Measurements from ENCODE around the gene MYLK4.

MYLK4 gene

DNA sequence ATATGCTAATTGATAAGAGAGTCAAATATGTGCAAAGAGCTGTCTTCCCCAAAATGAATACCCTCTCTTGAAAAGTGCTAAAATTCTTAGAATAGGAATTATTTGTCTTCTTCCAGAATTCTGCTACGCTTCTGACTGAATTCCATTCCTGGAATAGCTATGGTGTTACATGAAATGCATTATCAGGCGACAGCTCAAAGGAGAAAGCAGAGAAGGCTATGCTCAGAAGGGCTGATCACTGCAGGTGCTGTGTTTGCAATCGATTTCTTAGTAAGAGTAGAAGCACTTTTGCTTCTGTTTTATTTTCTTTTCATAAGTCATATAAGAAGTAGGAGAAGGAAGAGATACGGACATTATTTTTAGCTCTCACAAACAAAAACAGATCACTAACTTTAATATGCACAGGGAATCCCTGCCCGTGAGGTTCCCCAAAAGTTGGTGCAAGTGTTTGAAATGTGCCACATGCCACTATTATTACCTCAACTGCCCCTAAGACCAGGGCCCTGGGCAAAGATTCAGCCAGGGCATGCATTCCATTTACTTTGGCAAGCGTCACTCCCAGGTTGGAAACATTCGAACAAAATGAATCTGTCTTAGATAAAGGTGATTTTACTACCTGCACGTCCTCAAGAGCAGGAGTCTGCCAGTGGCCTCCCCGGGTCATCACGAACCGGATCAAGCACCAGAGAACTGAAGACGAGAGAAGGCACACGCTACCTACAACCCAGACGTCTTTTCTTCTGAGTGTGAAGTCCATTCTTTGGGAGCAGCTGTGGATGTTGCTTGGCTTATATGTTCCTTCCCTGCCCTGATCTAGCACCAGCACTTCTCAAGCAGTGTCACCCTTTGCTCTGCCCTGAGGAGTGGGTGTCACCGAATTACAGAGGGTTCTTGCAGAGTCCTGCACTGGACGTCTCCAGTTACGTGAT, 7.2 kb downstream of the MYLK4 start:
- no peak for TF ChIP-seq CTCF (IDR thresholded peaks at IDR 0.05; ENCODE audit: insufficient read depth, low read depth, low read length, missing control alignments)
- DNase-seq (ENCODE audit: low read depth): no peak
- no peak overlapping the region for H3K4me3 ChIP-seq (ENCODE audit: low read depth, low read length)

- DNase-seq (ENCODE audit: low read depth): no peak
- no peak for TF ChIP-seq CTCF (IDR thresholded peaks at IDR 0.05; ENCODE audit: insufficient read depth, low read depth, low read length, missing control alignments)
- H3K4me3 ChIP-seq (ENCODE audit: low read depth, low read length): no peak overlapping the region
Measured at GRCh38 chr6:2741756-2742155, 9.0 kb downstream of the MYLK4 start.

DNA sequence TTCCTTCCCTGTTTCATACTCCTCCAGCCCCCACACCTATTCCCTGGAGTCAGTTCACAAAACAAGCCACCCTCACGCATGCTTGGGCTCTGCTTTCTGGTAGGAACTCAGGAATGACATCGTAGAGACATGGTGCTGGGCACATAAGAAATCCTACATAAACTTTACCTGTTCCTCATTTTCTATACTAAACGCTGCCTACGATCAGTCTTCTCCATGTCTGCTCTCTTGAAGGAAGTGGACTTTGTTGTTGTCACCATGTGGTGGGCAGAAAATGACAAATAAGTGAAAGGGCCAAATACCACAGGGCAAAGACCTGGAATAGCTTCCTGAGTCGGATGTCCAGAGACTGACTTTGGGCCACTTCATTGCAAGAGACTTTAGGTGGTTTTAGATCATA, 10.1 kb downstream of the MYLK4 start:
- DNase-seq (ENCODE audit: low read depth): no peak
- TF ChIP-seq CTCF (IDR thresholded peaks at IDR 0.05; ENCODE audit: insufficient read depth, low read depth, low read length, missing control alignments): no peak
- H3K4me3 ChIP-seq (ENCODE audit: low read depth, low read length): no peak overlapping the region

DNA sequence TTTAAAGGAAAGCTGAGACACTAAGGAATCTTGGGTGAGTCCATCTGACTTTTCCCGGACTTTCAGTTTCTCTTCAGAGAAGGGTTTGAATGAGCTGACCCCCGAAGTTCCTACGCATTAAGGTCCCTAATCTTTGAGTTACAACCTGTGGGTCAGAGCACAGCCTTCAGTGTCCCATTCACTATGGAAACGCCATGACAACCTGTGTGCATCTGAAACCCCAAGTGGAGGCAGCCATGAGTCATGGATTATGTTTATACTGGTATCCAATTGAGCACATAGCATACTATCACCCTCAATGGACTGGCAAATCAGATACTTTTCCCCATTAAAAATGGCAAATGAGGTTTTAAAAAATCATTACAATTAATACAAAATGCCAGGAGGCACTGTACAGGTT, 11.4 kb downstream of the MYLK4 start:
- no peak for TF ChIP-seq CTCF (IDR thresholded peaks at IDR 0.05; ENCODE audit: insufficient read depth, low read depth, low read length, missing control alignments)
- H3K4me3 ChIP-seq (ENCODE audit: low read depth, low read length): no peak overlapping the region
- no peak for DNase-seq (ENCODE audit: low read depth)

- peak; percentile 64 for DNase-seq (ENCODE audit: low read depth)
- peak; percentile 64 for TF ChIP-seq CTCF (IDR thresholded peaks at IDR 0.05; ENCODE audit: insufficient read depth, low read depth, low read length, missing control alignments)
- no peak overlapping the region for H3K4me3 ChIP-seq (ENCODE audit: low read depth, low read length)
Measured at GRCh38 chr6:2738373-2738979, 12.2 kb downstream of the MYLK4 start.

DNA sequence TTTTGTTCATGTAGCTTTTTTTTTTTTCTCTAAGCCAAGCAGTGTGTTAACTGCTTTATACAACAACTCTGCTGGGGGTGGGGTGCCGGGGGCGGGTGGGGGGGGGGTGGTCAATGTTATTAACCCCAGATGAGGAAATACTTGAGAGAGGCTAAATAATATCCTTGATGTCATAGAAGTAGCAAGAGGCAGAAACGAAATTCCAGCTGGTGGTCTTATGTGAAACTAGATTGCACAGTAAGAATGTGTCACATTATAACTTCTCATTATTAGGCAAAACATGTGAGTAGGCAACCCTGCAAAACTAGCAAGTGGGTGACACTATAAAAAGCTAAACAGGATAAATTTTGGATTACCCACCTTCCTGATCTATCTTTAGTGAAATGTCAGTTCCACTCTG, 12.8 kb downstream of the MYLK4 start:
- H3K4me3 ChIP-seq (ENCODE audit: low read depth, low read length): no peak overlapping the region
- TF ChIP-seq CTCF (IDR thresholded peaks at IDR 0.05; ENCODE audit: insufficient read depth, low read depth, low read length, missing control alignments): no peak
- no peak for DNase-seq (ENCODE audit: low read depth)
